T-cell (primary cell): ENCODE data around the gene WBP2. TPM values are rescaled to one million over a fixed set of nuclear protein-coding genes. Genes with fewer than 3 reads are reported as not detected.

Experiments
- ATAC-seq, 4 experiments: fragments of 200-7000 bp in 3 of 4; fragments of 150-1000 bp in 1 of 4; cut with Tn5 transposase; replicated peaks in 1 of 4; 1 replicate in 3 of 4; 2 replicates in 1 of 4; pipeline ENCODE4 v1.10.0; 2021; ENCODE audit warnings: moderate library complexity in 3 of 4, mild to moderate bottlenecking in 2 of 4, moderate number of reproducible peaks in 1 of 4
- CTCF ChIA-PET, 2 donors: fragments of 300-600 bp; sonication (Branson Sonifier 250); formaldehyde crosslinking; loops; one replicate each; lab custom pipeline; 2022; ENCODE audit warnings: antibody characterized with exemption in 2 of 2; lab: Charles Lee
- POLR2A ChIA-PET, 2 donors: fragments of 300-600 bp; sonication (Branson Sonifier 250); formaldehyde crosslinking; loops; one replicate each; lab custom pipeline; 2022; ENCODE audit warnings: antibody characterized with exemption in 2 of 2; lab: Charles Lee
- DNase-seq, 35 experiments: peaks; one replicate each; pipeline versions ENCODE4 v3.0.0 to v3.0.0-alpha.2; 2013 to 2023
- H3K27ac ChIP-seq: one replicate; pipeline ENCODE4 v1.5.1; 2013; ENCODE audit warnings: low read length
- H3K27me3 ChIP-seq, 2 experiments: replicated peaks in 1 of 2; 1 replicate in 1 of 2; 2 replicates in 1 of 2; pipeline versions ENCODE4 v1.6.1 to v1.7.0; 2013; ENCODE audit warnings: low read length in 1 of 2, mixed read lengths in 1 of 2; ENCODE audit not compliant: control insufficient read depth in 2 of 2, insufficient read depth in 2 of 2; ENCODE audit errors: extremely low read depth in 1 of 2
- H3K36me3 ChIP-seq, 2 donors: 1 replicate in 1 of 2; 2 replicates in 1 of 2; pipeline versions ENCODE4 v1.6.1 to v1.7.0; 2013; ENCODE audit warnings: low read length in 1 of 2; ENCODE audit not compliant: control insufficient read depth in 2 of 2, insufficient read depth in 1 of 2; ENCODE audit errors: extremely low read depth in 1 of 2
- H3K4me1 ChIP-seq, 2 experiments: 1 replicate in 1 of 2; 2 replicates in 1 of 2; pipeline versions ENCODE4 v1.6.1 to v1.7.0; 2013; ENCODE audit warnings: low read length in 2 of 2, mixed read lengths in 1 of 2; ENCODE audit not compliant: insufficient read depth in 2 of 2, control insufficient read depth in 1 of 2; ENCODE audit errors: extremely low read depth in 1 of 2
- H3K4me3 ChIP-seq, 2 donors: 1 replicate in 1 of 2; 2 replicates in 1 of 2; pipeline versions ENCODE4 v1.5.1 to v1.7.0; 2013; ENCODE audit warnings: mild to moderate bottlenecking in 2 of 2, low read length in 1 of 2, moderate library complexity in 1 of 2; ENCODE audit not compliant: control insufficient read depth in 1 of 2; ENCODE audit errors: extremely low read depth in 1 of 2
- H3K9me3 ChIP-seq: 2 replicates; pipeline ENCODE4 v1.7.0; 2013
- H3K27ac Mint-ChIP-seq, 2 donors: one replicate each; pipeline ENCODE4 v1.8.0; 2020 to 2021; ENCODE audit warnings: mild to moderate bottlenecking in 2 of 2, mixed read lengths in 2 of 2
- H3K27me3 Mint-ChIP-seq, 2 donors: one replicate each; pipeline ENCODE4 v1.8.0; 2021 to 2022; ENCODE audit warnings: mixed read lengths in 2 of 2
- H3K36me3 Mint-ChIP-seq: one replicate; pipeline ENCODE4 v1.8.0; 2021; ENCODE audit warnings: mixed read lengths
- H3K4me1 Mint-ChIP-seq, 3 donors: one replicate each; pipeline ENCODE4 v1.8.0; 2020 to 2022; ENCODE audit warnings: mixed read lengths in 3 of 3, mild to moderate bottlenecking in 1 of 3
- H3K4me3 Mint-ChIP-seq, 3 donors: one replicate each; pipeline ENCODE4 v1.8.0; 2020 to 2022; ENCODE audit warnings: mild to moderate bottlenecking in 3 of 3, mixed read lengths in 3 of 3, moderate library complexity in 3 of 3
- H3K9me3 Mint-ChIP-seq, 3 donors: one replicate each; pipeline ENCODE4 v1.8.0; 2020 to 2022; ENCODE audit warnings: mixed read lengths in 3 of 3
- WGBS: methylation state at CpG from one replicate; pipeline ENCODE4 v1.1.5; 2013; ENCODE audit warnings: missing lambda C conversion rate; ENCODE audit not compliant: insufficient coverage; 5-methylcytosine and 5-hydroxymethylcytosine counted together
- total RNA-seq, 35 experiments: library from RNA in 6 of 35; stranded (reverse) in 6 of 35; fragments of 120-200 nt in 1 of 35; gene quantifications; one replicate each; pipeline versions ENCODE4 v1.2.1 to v1.2.4 and lab custom pipeline; 2013 to 2026

Gene WBP2
- total RNA-seq, 5 donors from 2014 or later (not counting 1 experiment from before 2014, with no cell fraction given), result 91.4 to 158 (median 138) TPM

DNA sequence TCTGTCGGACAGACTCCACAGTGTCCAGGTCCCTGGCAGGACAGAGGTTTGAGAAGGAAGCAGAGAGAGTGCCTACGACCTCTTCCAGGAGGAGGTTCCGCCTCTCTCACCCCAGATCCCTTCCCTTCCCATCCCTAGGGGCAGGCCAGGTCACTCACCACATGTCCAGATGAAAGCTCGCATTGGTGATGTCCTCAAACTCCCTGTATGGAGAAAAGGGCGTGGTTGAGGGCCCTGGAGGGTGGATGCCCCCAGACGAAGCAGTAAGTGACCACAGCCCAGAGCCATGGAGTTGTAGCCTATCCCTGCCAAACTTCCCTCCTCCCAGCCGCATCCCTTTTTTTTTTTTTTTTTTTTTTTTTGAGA lies 14.4 kb downstream of the WBP2 start:
- WGBS, result no CpG with 5 or more reads among the region's 7 CpGs
- Mint-ChIP-seq H3K9me3 (no peaks in the 10 kb centered on the region), H3K27ac (no peak overlapping the region), H3K27me3 (no peaks in the 10 kb centered on the region), H3K36me3 (peaks cover 7% of the 10 kb centered on the region), H3K4me3 (no peak overlapping the region), H3K4me1 (peaks cover 15 to 26% (median 26%) of the 10 kb centered on the region in 3 donors)
- CTCF ChIA-PET, result interaction anchor here in 1 of 2 donors (0.7 kb wide), 1 partner anchor 14 kb away, joined by 4 read pairs; the partner anchor contains the start of gene WBP2
- Histone ChIP-seq H3K27me3 (no peaks in the 10 kb centered on the region), H3K9me3 (no peaks in the 10 kb centered on the region), H3K4me3 (no peak overlapping the region), H3K27ac (no peak overlapping the region), H3K36me3 (peaks cover 27 to 51% of the 10 kb centered on the region in 2 donors), H3K4me1 (peaks cover 19 to 61% of the 10 kb centered on the region in 2 experiments)
- ATAC-seq, result no peak
- DNase-seq, result no peak
- POLR2A ChIA-PET, result interaction anchor here in 1 of 2 donors (0.6 to 0.7 kb wide), 2 partner anchors 18 to 169 kb away, joined by 4 to 7 read pairs; no protein-coding TSS in a partner anchor

DNA sequence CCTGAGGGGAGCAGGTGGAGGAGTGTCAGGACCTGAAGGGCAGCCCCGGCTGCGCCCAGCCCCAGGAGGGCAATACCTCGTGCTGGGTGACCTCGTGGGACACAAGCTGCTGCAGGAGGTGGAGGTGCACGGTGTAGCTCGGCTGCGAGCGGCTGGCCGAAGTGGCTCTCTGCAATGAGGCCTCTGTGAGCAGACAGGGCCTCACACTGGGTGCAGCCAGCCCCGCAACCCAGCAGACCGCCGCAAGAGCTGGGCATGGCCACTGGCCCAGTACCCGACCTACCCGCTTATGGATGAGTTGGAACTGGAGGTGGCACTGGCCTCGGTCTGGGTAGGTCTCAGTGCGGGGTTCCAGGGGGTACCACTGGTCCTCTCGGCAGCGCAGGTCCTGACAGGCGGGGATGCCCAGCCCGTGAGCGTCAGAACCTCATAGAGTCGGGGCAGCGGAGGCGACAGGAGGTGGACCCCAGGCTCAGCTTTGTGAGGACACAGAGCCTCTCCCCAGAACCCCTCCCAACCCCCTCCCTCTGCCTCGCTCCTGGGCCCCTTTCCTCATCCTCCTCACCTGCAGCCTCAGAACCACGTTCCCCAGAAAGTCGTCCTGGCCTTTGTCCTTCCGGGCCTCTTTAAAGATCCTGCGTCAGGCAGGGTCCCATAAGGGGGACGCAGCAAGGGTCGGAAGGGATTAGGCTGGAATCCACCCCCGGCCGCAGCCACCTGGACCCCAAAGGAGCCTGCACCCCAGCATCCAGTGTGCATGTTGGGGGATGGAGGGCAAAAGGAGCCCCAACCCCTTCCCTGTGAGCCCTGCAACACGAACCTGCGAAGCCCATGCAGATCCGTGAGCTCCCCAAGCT lies 15.0 kb downstream of the WBP2 start:
- Histone ChIP-seq H3K27ac (no peak overlapping the region), H3K27me3 (no peaks in the 10 kb centered on the region), H3K4me1 (peaks cover 22 to 63% of the 10 kb centered on the region in 2 experiments), H3K4me3 (no peak overlapping the region), H3K36me3 (peaks cover 29 to 53% of the 10 kb centered on the region in 2 donors), H3K9me3 (no peaks in the 10 kb centered on the region)
- Mint-ChIP-seq H3K36me3 (peaks cover 6% of the 10 kb centered on the region), H3K4me1 (peaks cover 10 to 21% (median 20%) of the 10 kb centered on the region in 3 donors), H3K27ac (no peak overlapping the region), H3K4me3 (no peak overlapping the region), H3K27me3 (no peaks in the 10 kb centered on the region), H3K9me3 (no peaks in the 10 kb centered on the region)
- no peak for DNase-seq
- POLR2A ChIA-PET, result interaction anchor here (0.6 kb wide), 2 partner anchors 14 to 18 kb away, joined by 3 to 7 read pairs; no protein-coding TSS in a partner anchor
- WGBS, result 96% methylated on average over 24 of the region's 36 CpGs
- CTCF ChIA-PET, result interaction anchor here (0.6 to 0.7 kb wide), 4 partner anchors 8 to 209 kb away, joined by 3 to 5 read pairs (median 4); partner anchors contain the start of gene WBP2 (in 1 of the 2)
- no peak for ATAC-seq

DNA sequence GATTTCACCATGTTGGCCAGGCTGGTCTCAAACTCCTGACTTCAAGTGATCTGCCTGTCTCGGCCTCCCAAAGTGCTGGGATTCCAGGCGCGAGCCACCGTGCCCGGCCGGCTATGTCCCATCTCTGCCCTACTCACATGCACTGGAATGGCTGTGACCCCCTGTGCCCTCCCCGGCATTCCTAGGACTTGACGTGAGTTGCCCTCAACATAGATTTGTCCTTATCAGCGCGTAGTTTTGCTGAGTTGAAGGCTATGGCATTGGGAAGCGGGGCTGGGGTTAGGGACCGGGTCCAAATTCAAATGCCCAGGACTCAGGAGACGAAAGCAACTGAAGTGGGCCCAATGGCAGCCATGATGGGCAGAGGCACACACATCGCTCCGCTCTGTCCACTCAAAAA lies 16.7 kb downstream of the WBP2 start:
- no peak for ATAC-seq
- Histone ChIP-seq H3K9me3 (no peaks in the 10 kb centered on the region), H3K27me3 (no peaks in the 10 kb centered on the region), H3K4me1 (peaks cover 27 to 65% of the 10 kb centered on the region in 2 experiments), H3K27ac (no peak overlapping the region), H3K4me3 (no peak overlapping the region), H3K36me3 (peaks cover 43 to 71% of the 10 kb centered on the region in 2 donors)
- ChIA-PET CTCF (interaction anchor here (0.6 kb wide), 2 partner anchors 17 to 944 kb away, joined by 4 to 11 read pairs; partner anchors contain the start of gene WBP2 (in 1 of the 2)), POLR2A (no interaction called here)
- Mint-ChIP-seq H3K27ac (peak overlapping the region in 1 of 2 donors; percentile 55), H3K27me3 (no peaks in the 10 kb centered on the region), H3K4me3 (no peak overlapping the region), H3K4me1 (peaks cover 19 to 31% (median 26%) of the 10 kb centered on the region in 3 donors), H3K9me3 (no peaks in the 10 kb centered on the region), H3K36me3 (peaks cover 17% of the 10 kb centered on the region)
- no peak for DNase-seq
- WGBS, result 99% methylated on average over 10 of the region's 15 CpGs

DNA sequence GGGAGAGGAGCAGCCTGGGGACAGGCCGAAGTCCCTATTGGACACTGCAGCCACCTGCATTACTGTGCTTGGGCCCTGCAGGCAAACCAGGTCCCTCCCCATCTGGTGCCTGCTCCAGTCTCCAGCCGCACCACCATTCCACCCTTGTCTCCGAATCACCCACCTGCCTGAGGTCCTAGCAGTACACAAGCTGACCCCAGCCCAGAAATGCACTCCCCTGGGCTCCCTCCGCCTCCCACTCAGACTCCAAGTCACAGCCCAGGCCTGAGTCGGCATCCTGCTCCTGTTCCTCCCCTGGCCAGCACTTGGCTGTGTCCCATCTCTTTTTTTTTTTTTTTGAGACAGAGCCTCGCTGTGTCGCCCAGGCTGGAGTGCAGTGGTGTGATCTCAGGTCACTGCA lies 17.2 kb downstream of the WBP2 start:
- DNase-seq (no peak), ATAC-seq (no peak)
- ChIA-PET POLR2A (no interaction called here), CTCF (interaction anchor here (0.6 to 0.9 kb wide), 3 partner anchors 11 to 944 kb away, joined by 3 to 11 read pairs (median 3); no protein-coding TSS in a partner anchor)
- no peaks in the 10 kb centered on the region for H3K9me3 Mint-ChIP-seq
- peaks cover 21% of the 10 kb centered on the region for H3K36me3 Mint-ChIP-seq
- H3K27ac Mint-ChIP-seq, result peak overlapping the region; percentile 46 to 76
- Histone ChIP-seq H3K9me3 (no peaks in the 10 kb centered on the region), H3K27ac (no peak overlapping the region), H3K4me1 (peaks cover 32 to 67% of the 10 kb centered on the region in 2 experiments), H3K36me3 (peaks cover 43 to 71% of the 10 kb centered on the region in 2 donors), H3K4me3 (no peak overlapping the region), H3K27me3 (no peaks in the 10 kb centered on the region)
- H3K4me1 Mint-ChIP-seq, result peaks cover 24 to 33% (median 27%) of the 10 kb centered on the region in 3 donors
- 95% methylated on average over 4 of the region's 7 CpGs for WGBS
- no peaks in the 10 kb centered on the region for H3K27me3 Mint-ChIP-seq
- no peak overlapping the region for H3K4me3 Mint-ChIP-seq

DNA sequence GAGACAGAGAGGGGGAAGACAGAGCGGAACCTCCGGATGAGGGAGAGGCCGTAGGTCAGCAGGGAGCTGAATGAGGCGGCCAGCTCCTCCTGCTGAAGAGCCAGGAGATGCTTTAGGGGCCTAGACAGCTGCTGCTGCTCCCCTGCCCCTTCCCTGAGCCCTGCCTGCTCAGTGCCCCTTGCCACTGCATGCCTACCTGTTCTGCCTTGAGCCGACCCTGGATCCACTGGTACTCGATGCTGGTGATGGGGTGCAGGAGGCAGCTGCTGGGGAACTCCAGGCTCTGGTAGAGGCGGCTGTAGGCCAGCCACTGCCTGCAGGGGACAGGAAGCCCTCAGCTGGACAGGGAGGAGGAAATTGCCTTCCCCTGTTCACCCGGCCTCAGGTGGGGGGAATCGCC lies 18.5 kb downstream of the WBP2 start:
- WGBS, result 95% methylated on average over 6 of the region's 9 CpGs
- peaks cover 43 to 65% of the 10 kb centered on the region in 2 donors for H3K36me3 ChIP-seq
- H3K4me3 Mint-ChIP-seq, result no peak overlapping the region
- no peaks in the 10 kb centered on the region for H3K27me3 Mint-ChIP-seq
- H3K27me3 ChIP-seq, result no peaks in the 10 kb centered on the region
- H3K27ac Mint-ChIP-seq, result peak overlapping the region in 1 of 2 donors; percentile 55
- H3K36me3 Mint-ChIP-seq, result peaks cover 21% of the 10 kb centered on the region
- ChIA-PET CTCF (interaction anchor here (0.6 to 1.1 kb wide), 2 partner anchors 11 to 657 kb away, joined by 3 to 8 read pairs; no protein-coding TSS in a partner anchor), POLR2A (no interaction called here)
- no peak overlapping the region for H3K4me3 ChIP-seq
- peaks cover 29 to 37% (median 29%) of the 10 kb centered on the region in 3 donors for H3K4me1 Mint-ChIP-seq
- H3K4me1 ChIP-seq, result peaks cover 30 to 69% of the 10 kb centered on the region in 2 experiments
- H3K9me3 Mint-ChIP-seq, result no peaks in the 10 kb centered on the region
- peak overlapping the region; percentile 29 for H3K27ac ChIP-seq
- no peaks in the 10 kb centered on the region for H3K9me3 ChIP-seq
- ATAC-seq, result no peak
- DNase-seq, result no peak

DNA sequence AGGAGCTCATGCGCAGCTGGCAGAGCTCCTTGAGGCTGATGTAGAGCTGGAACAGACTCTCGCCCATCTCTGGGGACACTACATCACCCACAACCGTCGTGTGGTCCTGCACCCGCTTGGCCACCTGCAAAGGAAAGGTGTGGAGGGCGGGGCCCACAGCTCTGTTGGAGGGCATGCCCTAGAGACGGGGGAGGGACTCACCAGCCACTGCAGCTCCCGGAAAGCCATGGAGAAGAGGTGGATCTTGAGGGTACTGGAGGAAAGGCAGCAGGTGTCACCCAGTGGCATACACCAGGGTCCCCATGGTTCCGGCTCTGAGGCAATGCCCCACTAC lies 19.5 kb downstream of the WBP2 start:
- Histone ChIP-seq H3K27ac (no peak overlapping the region), H3K9me3 (no peaks in the 10 kb centered on the region), H3K4me3 (no peak overlapping the region), H3K4me1 (peaks cover 30 to 73% of the 10 kb centered on the region in 2 experiments), H3K27me3 (no peaks in the 10 kb centered on the region), H3K36me3 (peaks cover 41 to 69% of the 10 kb centered on the region in 2 donors)
- 97% methylated on average over 6 of the region's 9 CpGs for WGBS
- POLR2A ChIA-PET, result no interaction called here
- Mint-ChIP-seq H3K27me3 (no peaks in the 10 kb centered on the region), H3K36me3 (peaks cover 21% of the 10 kb centered on the region), H3K27ac (peak overlapping the region in 1 of 2 donors; percentile 28), H3K4me1 (peaks cover 29 to 35% (median 29%) of the 10 kb centered on the region in 3 donors), H3K4me3 (no peak overlapping the region), H3K9me3 (no peaks in the 10 kb centered on the region)
- DNase-seq, result no peak
- CTCF ChIA-PET, result no interaction called here
- no peak for ATAC-seq
